ENCODE data around the gene SNAPC2. TPM values are rescaled to one million over a fixed set of nuclear protein-coding genes. Genes with fewer than 3 reads are reported as not detected.

Gene SNAPC2
- total RNA-seq, 1 experiment from 2014 or later, result 23.2 TPM

DNA sequence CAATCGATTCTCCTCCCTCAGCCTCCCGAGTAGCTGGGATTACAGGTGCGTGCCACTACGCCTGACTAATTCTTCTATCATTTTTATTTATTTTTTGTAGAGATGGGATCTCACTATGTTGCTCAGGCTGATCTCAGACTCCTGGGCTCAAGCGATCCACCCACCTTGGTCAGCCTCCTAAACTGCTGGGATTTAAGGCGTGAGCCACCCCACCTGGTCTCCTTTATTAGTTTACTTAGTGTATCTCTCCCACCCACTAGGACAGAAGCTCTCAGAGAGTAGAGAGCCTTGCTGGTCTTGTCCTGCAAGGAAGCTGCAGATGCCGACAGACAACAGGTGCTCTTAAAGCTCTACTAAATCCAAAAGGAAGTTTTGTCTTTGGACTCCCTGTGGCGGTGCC lies 34.3 kb upstream of the SNAPC2 start (continued):
- TF ChIP-seq SP1 (CRISPR knock-in tag; conservative IDR thresholded peaks at IDR 0.05), result no peak
- TF ChIP-seq NFYB (CRISPR knock-in tag; conservative IDR thresholded peaks at IDR 0.05; ENCODE audit: low read depth), result no peak
- TF ChIP-seq, protein P1, sequence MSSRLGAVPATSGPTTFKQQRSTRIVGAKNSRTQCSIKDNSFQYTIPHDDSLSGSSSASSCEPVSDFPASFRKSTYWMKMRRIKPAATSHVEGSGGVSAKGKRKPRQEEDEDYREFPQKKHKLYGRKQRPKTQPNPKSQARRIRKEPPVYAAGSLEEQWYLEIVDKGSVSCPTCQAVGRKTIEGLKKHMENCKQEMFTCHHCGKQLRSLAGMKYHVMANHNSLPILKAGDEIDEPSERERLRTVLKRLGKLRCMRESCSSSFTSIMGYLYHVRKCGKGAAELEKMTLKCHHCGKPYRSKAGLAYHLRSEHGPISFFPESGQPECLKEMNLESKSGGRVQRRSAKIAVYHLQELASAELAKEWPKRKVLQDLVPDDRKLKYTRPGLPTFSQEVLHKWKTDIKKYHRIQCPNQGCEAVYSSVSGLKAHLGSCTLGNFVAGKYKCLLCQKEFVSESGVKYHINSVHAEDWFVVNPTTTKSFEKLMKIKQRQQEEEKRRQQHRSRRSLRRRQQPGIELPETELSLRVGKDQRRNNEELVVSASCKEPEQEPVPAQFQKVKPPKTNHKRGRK (CRISPR knock-in tag; IDR thresholded peaks at IDR 0.05; ENCODE audit: borderline replicate concordance), result no peak
- TF ChIP-seq, protein P2, sequence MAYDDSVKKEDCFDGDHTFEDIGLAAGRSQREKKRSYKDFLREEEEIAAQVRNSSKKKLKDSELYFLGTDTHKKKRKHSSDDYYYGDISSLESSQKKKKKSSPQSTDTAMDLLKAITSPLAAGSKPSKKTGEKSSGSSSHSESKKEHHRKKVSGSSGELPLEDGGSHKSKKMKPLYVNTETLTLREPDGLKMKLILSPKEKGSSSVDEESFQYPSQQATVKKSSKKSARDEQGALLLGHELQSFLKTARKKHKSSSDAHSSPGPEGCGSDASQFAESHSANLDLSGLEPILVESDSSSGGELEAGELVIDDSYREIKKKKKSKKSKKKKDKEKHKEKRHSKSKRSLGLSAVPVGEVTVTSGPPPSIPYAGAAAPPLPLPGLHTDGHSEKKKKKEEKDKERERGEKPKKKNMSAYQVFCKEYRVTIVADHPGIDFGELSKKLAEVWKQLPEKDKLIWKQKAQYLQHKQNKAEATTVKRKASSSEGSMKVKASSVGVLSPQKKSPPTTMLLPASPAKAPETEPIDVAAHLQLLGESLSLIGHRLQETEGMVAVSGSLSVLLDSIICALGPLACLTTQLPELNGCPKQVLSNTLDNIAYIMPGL (CRISPR knock-in tag; IDR thresholded peaks at IDR 0.05), result no peak
- TF ChIP-seq TEAD1 (CRISPR knock-in tag; IDR thresholded peaks at IDR 0.05), result no peak
- TF ChIP-seq MAX (CRISPR knock-in tag; IDR thresholded peaks at IDR 0.05), result no peak
- TF ChIP-seq, protein P3, sequence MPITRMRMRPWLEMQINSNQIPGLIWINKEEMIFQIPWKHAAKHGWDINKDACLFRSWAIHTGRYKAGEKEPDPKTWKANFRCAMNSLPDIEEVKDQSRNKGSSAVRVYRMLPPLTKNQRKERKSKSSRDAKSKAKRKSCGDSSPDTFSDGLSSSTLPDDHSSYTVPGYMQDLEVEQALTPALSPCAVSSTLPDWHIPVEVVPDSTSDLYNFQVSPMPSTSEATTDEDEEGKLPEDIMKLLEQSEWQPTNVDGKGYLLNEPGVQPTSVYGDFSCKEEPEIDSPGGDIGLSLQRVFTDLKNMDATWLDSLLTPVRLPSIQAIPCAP (CRISPR knock-in tag; IDR thresholded peaks at IDR 0.05), result no peak

GRCh38 chr19:7887408-7888144 lies 32.6 kb upstream of the SNAPC2 start:
- CTCF ChIA-PET, result interaction anchor here (0.6 to 4.7 kb wide), 10 partner anchors 13 to 108 kb away, joined by 3 to 30 read pairs (median 9); partner anchors contain the start of genes MAP2K7 and SNAPC2
- DNase-seq (ENCODE audit: low spot score), result no peak

More at GRCh38 chr19:7887408-7888144, 32.6 kb upstream of the SNAPC2 start:
- Mint-ChIP-seq H3K4me1 (peaks cover 3% of the 10 kb centered on the region), H3K27me3 (ENCODE audit: low read depth) (peaks cover 56% of the 10 kb centered on the region), H3K36me3 (no peaks in the 10 kb centered on the region), H3K9me3 (no peaks in the 10 kb centered on the region), H3K4me3 (peak overlapping the region; percentile 54), H3K27ac (no peak overlapping the region)
- POLR2A ChIA-PET, result interaction anchor here (1.0 to 2.3 kb wide), 3 partner anchors 12 to 16 kb away, joined by 3 to 6 read pairs (median 5); partner anchors contain the start of gene MAP2K7
- TF ChIP-seq, protein P4, sequence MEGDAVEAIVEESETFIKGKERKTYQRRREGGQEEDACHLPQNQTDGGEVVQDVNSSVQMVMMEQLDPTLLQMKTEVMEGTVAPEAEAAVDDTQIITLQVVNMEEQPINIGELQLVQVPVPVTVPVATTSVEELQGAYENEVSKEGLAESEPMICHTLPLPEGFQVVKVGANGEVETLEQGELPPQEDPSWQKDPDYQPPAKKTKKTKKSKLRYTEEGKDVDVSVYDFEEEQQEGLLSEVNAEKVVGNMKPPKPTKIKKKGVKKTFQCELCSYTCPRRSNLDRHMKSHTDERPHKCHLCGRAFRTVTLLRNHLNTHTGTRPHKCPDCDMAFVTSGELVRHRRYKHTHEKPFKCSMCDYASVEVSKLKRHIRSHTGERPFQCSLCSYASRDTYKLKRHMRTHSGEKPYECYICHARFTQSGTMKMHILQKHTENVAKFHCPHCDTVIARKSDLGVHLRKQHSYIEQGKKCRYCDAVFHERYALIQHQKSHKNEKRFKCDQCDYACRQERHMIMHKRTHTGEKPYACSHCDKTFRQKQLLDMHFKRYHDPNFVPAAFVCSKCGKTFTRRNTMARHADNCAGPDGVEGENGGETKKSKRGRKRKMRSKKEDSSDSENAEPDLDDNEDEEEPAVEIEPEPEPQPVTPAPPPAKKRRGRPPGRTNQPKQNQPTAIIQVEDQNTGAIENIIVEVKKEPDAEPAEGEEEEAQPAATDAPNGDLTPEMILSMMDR (IDR thresholded peaks at IDR 0.05), result no peak
- no peak for TF ChIP-seq MXD4 (CRISPR knock-in tag; IDR thresholded peaks at IDR 0.05; ENCODE audit: borderline replicate concordance)
- TF ChIP-seq FOXP1 (CRISPR knock-in tag; IDR thresholded peaks at IDR 0.05; ENCODE audit: borderline replicate concordance), result no peak
- TF ChIP-seq NFATC4 (CRISPR knock-in tag; IDR thresholded peaks at IDR 0.05), result no peak
- TF ChIP-seq FOXK1 (CRISPR knock-in tag; IDR thresholded peaks at IDR 0.05), result no peak
- TF ChIP-seq TCF7 (CRISPR knock-in tag; IDR thresholded peaks at IDR 0.05; ENCODE audit: low read depth), result no peak
- no peak for TF ChIP-seq PRRX2 (CRISPR knock-in tag; IDR thresholded peaks at IDR 0.05)
- TF ChIP-seq CREB1 (CRISPR knock-in tag; IDR thresholded peaks at IDR 0.05), result no peak
- TF ChIP-seq NFYB (CRISPR knock-in tag; conservative IDR thresholded peaks at IDR 0.05; ENCODE audit: low read depth), result no peak
- no peak for TF ChIP-seq ZNF138 (CRISPR knock-in tag; conservative IDR thresholded peaks at IDR 0.05)
- no peak for TF ChIP-seq E2F4 (CRISPR knock-in tag; IDR thresholded peaks at IDR 0.05; ENCODE audit: borderline replicate concordance, low read depth)
- no peak for TF ChIP-seq CDX4 (CRISPR knock-in tag; IDR thresholded peaks at IDR 0.05; ENCODE audit: borderline replicate concordance)
- TF ChIP-seq TP53 (CRISPR knock-in tag; IDR thresholded peaks at IDR 0.05), result no peak
- TF ChIP-seq, protein P1 (CRISPR knock-in tag; IDR thresholded peaks at IDR 0.05; ENCODE audit: borderline replicate concordance), result no peak
- no peak for TF ChIP-seq HMGA2 (CRISPR knock-in tag; IDR thresholded peaks at IDR 0.05)
- peak; percentile 6; the same call in 1 of the 2 replicates for ATAC-seq

Measured in WTC11 (cell line).